GM21515 (cell line): Measurements from ENCODE around the gene ARHGEF12.

Source experiments
- ATAC-seq: cut with Tn5 transposase; IDR thresholded peaks from one replicate; pipeline ENCODE4 v1.9.1; 2021; ENCODE audit not compliant: unreplicated experiment

Gene ARHGEF12

GRCh38 chr11:120316880-120317688 is 19.1 kb upstream of the ARHGEF12 start:
- no peak for ATAC-seq

- ATAC-seq = no peak
Measured at GRCh38 chr11:120317689-120318480, 18.3 kb upstream of the ARHGEF12 start.

GRCh38 chr11:120318906-120319305 is 17.3 kb upstream of the ARHGEF12 start:
- ATAC-seq = no peak

GRCh38 chr11:120324932-120325810 is 11.0 kb upstream of the ARHGEF12 start, which contains the start of gene TLCD5:
Gene TLCD5, plus strand, starts transcription at chr11:120325299. Its CDS starts 2,143 bp downstream, at chr11:120327442.
- peak; percentile 52 for ATAC-seq

GRCh38 chr11:120326228-120326627 is 10.0 kb upstream of the ARHGEF12 start:
- ATAC-seq = no peak

- ATAC-seq = no peak
Measured at GRCh38 chr11:120326845-120327281, 9.3 kb upstream of the ARHGEF12 start.

- ATAC-seq = no peak
Measured at GRCh38 chr11:120327311-120327710, 8.9 kb upstream of the ARHGEF12 start.

GRCh38 chr11:120329556-120329955 is 6.7 kb upstream of the ARHGEF12 start:
- no peak for ATAC-seq

- no peak for ATAC-seq
Measured at GRCh38 chr11:120330045-120330444, 6.2 kb upstream of the ARHGEF12 start.

GRCh38 chr11:120331301-120331996 is 4.8 kb upstream of the ARHGEF12 start:
- no peak for ATAC-seq

GRCh38 chr11:120332822-120333716 is 3.1 kb upstream of the ARHGEF12 start:
- no peak for ATAC-seq

GRCh38 chr11:120333801-120334200 is 2.4 kb upstream of the ARHGEF12 start:
- no peak for ATAC-seq

- ATAC-seq = no peak
Measured at GRCh38 chr11:120334332-120334731, 1.9 kb upstream of the ARHGEF12 start.

- no peak for ATAC-seq
Measured at GRCh38 chr11:120334894-120335462, 1.2 kb upstream of the ARHGEF12 start.

- ATAC-seq = peak; percentile 26
Measured at GRCh38 chr11:120335556-120335907, 681 bp upstream of the ARHGEF12 start.

GRCh38 chr11:120336641-120337354 is 585 bp downstream of the ARHGEF12 start:
- ATAC-seq = peak; percentile 25

GRCh38 chr11:120337355-120338106 is 1.3 kb downstream of the ARHGEF12 start:
- ATAC-seq = no peak
